IMR-90 (cell line): Measurements from ENCODE around the gene NOD2. TPM values are rescaled to one million over a fixed set of nuclear protein-coding genes. Genes with fewer than 3 reads are reported as not detected.
A peak's percentile ranks its signal among the peaks of the same experiment; 100 is the strongest.

ENCODE experiments used
- ATAC-seq: fragments of 200-7000 bp; cut with Tn5 transposase; 2 replicates; pipeline ENCODE4 v1.9.1; 2020; ENCODE audit warnings: low read depth, mild to moderate bottlenecking, moderate library complexity
- BruUV-seq: library from RNA; stranded (reverse); fragments of 400-500 nt; replicated peaks from 2 replicates; lab custom pipeline; 2021; lab: Mats Ljungman, UMichigan
- CTCF ChIA-PET: fragments of 300-600 bp; formaldehyde crosslinking; extraction: SDS; loops from one replicate; lab custom pipeline; 2021; ENCODE audit warnings: antibody characterized with exemption; lab: Yijun Ruan, JAX
- POLR2A ChIA-PET: fragments of 300-600 bp; sonication (Branson Sonifier 250); formaldehyde crosslinking; loops from one replicate; lab custom pipeline; 2022; ENCODE audit warnings: antibody characterized with exemption; ENCODE audit not compliant: unreplicated experiment; lab: Charles Lee
- DNase-seq: peaks from one replicate; pipeline ENCODE4 v3.0.0; 2013
- H2AFZ ChIP-seq: replicated peaks from 2 replicates; pipeline ENCODE3; 2013; ENCODE audit warnings: low read length, mild to moderate bottlenecking; ENCODE audit not compliant: poor library complexity
- H2AK5ac ChIP-seq: 2 replicates; pipeline ENCODE4 v1.6.1; 2013; ENCODE audit warnings: low read depth, low read length, inconsistent platforms
- H2AK9ac ChIP-seq: replicated peaks from 2 replicates; pipeline ENCODE3; 2013; ENCODE audit warnings: mild to moderate bottlenecking, low read depth, low read length, moderate library complexity; ENCODE audit not compliant: poor library complexity
- H2BK120ac ChIP-seq: 2 replicates; pipeline ENCODE4 v1.6.1; 2013; ENCODE audit warnings: low read depth, low read length, inconsistent platforms
- H2BK15ac ChIP-seq: 3 replicates; pipeline ENCODE4 v1.6.1; 2013; ENCODE audit warnings: low read depth, low read length, inconsistent platforms
- H2BK20ac ChIP-seq: 2 replicates; pipeline ENCODE4 v1.6.1; 2013; ENCODE audit warnings: low read depth, mild to moderate bottlenecking, inconsistent platforms, low read length, moderate library complexity
- H2BK5ac ChIP-seq: 2 replicates; pipeline ENCODE4 v1.6.1; 2013; ENCODE audit warnings: mild to moderate bottlenecking, low read depth, low read length, inconsistent platforms; ENCODE audit not compliant: poor library complexity, severe bottlenecking
- H3K14ac ChIP-seq: replicated peaks from 2 replicates; pipeline ENCODE4 v1.6.1; 2013; ENCODE audit warnings: low read depth, low read length, inconsistent platforms
- H3K18ac ChIP-seq: 2 replicates; pipeline ENCODE4 v1.6.1; 2013; ENCODE audit warnings: low read depth, low read length, control low read depth
- H3K23ac ChIP-seq: 2 replicates; pipeline ENCODE4 v1.6.1; 2013; ENCODE audit warnings: low read depth, low read length, inconsistent platforms
- H3K27ac ChIP-seq: 2 replicates; pipeline ENCODE4 v1.5.1; 2013; ENCODE audit warnings: mild to moderate bottlenecking, control low read depth, low read length; ENCODE audit not compliant: insufficient read depth
- H3K27me3 ChIP-seq: 2 replicates; pipeline ENCODE4 v1.6.1; 2013; ENCODE audit warnings: low read length; ENCODE audit not compliant: control insufficient read depth, insufficient read depth
- H3K36me3 ChIP-seq: 2 replicates; pipeline ENCODE4 v1.6.1; 2013; ENCODE audit warnings: low read length, mixed read lengths; ENCODE audit not compliant: control insufficient read depth, insufficient read depth
- H3K4ac ChIP-seq: 2 replicates; pipeline ENCODE4 v1.6.1; 2013; ENCODE audit warnings: low read depth, low read length, inconsistent platforms
- H3K4me1 ChIP-seq: 2 replicates; pipeline ENCODE4 v1.6.1; 2013; ENCODE audit warnings: low read length, mixed read lengths; ENCODE audit not compliant: control insufficient read depth, insufficient read depth
- H3K4me2 ChIP-seq: 2 replicates; pipeline ENCODE4 v1.6.1; 2013; ENCODE audit warnings: low read depth, mild to moderate bottlenecking, control low read depth, low read length, moderate library complexity
- H3K4me3 ChIP-seq: 2 replicates; pipeline ENCODE4 v1.5.1; 2013; ENCODE audit warnings: low read depth, mild to moderate bottlenecking, control low read depth, low read length, moderate library complexity; ENCODE audit not compliant: insufficient read depth
- H3K56ac ChIP-seq: 2 replicates; pipeline ENCODE4 v1.6.1; 2013; ENCODE audit warnings: low read length, inconsistent platforms; ENCODE audit not compliant: insufficient read depth; ENCODE audit errors: extremely low read depth
- H3K79me1 ChIP-seq, 2 experiments: 2 replicates each; pipeline ENCODE4 v1.6.1; 2013; ENCODE audit warnings: low read length in 2 of 2, inconsistent platforms in 1 of 2, low read depth in 1 of 2
- H3K9ac ChIP-seq: 2 replicates; pipeline ENCODE4 v1.6.1; 2013; ENCODE audit warnings: low read depth, low read length, control low read depth
- H3K9me1 ChIP-seq: 2 replicates; pipeline ENCODE4 v1.6.1; 2013; ENCODE audit warnings: low read length, inconsistent platforms; ENCODE audit not compliant: insufficient read depth
- H3K9me3 ChIP-seq: 2 replicates; pipeline ENCODE4 v1.6.1; 2013; ENCODE audit warnings: low read length; ENCODE audit not compliant: control insufficient read depth, insufficient read depth
- H4K20me1 ChIP-seq: 2 replicates; pipeline ENCODE4 v1.6.1; 2013; ENCODE audit warnings: low read length, inconsistent platforms; ENCODE audit not compliant: insufficient read depth
- H4K5ac ChIP-seq: 2 replicates; pipeline ENCODE4 v1.6.1; 2013; ENCODE audit warnings: mild to moderate bottlenecking, low read depth, low read length, control low read depth
- H4K8ac ChIP-seq, 2 experiments: 2 replicates each; pipeline ENCODE4 v1.6.1; 2013; ENCODE audit warnings: low read depth in 2 of 2, low read length in 2 of 2, control low read depth in 1 of 2, inconsistent platforms in 1 of 2
- H4K91ac ChIP-seq: 2 replicates; pipeline ENCODE4 v1.6.1; 2013; ENCODE audit warnings: low read depth, low read length, inconsistent platforms; ENCODE audit not compliant: insufficient read depth
- BHLHE40 ChIP-seq: fragments of 150-350 bp; IDR thresholded peaks from 2 replicates; pipeline ENCODE4 v1.6.1; 2016; ENCODE audit warnings: mild to moderate bottlenecking, low read depth, low read length
- CEBPB ChIP-seq: IDR thresholded peaks from 2 replicates; pipeline ENCODE4 v1.6.1; 2012; ENCODE audit warnings: low read depth, low read length, improper control_type of control experiment
- FOS ChIP-seq: fragments of 150-350 bp; IDR thresholded peaks from 2 replicates; pipeline ENCODE4 v1.6.1; 2016; ENCODE audit warnings: low read depth, low read length
- MAFK ChIP-seq: IDR thresholded peaks from 2 replicates; pipeline ENCODE4 v1.6.1; 2012; ENCODE audit warnings: low read depth, low read length, improper control_type of control experiment
- MAZ ChIP-seq: IDR thresholded peaks from 2 replicates; pipeline ENCODE4 v1.6.1; 2012; ENCODE audit warnings: low read depth, mild to moderate bottlenecking, low read length, improper control_type of control experiment, moderate library complexity, borderline replicate concordance
- POLR2A ChIP-seq: IDR thresholded peaks from 2 replicates; pipeline ENCODE4 v1.6.1; 2012; ENCODE audit warnings: mild to moderate bottlenecking, low read depth, low read length
- WGBS, 2 experiments: methylation state at CpG; one replicate each; pipeline versions ENCODE4 v1.1.5 to v1.1.7; 2013; ENCODE audit warnings: missing lambda C conversion rate in 2 of 2; ENCODE audit not compliant: insufficient read length in 1 of 2; ENCODE audit errors: extremely low coverage in 2 of 2; 5-methylcytosine and 5-hydroxymethylcytosine counted together
- dilution Hi-C: fragments of 300-500 bp; cut with HindIII; formaldehyde crosslinking; loops from one replicate; pipeline ENCODE4 v1.14.3; 2018; ENCODE audit warnings: low sequenced_read_pairs; ENCODE audit not compliant: unreplicated experiment
- in situ Hi-C: fragments of 300-500 bp; cut with MboI; formaldehyde crosslinking; loops from 3 replicates; pipeline ENCODE4 v1.14.3; 2019; ENCODE audit warnings: low sequenced_read_pairs, inconsistent platforms, mixed read lengths
- intact Hi-C: fragments of 100-400 bp; cut with micrococcal nuclease; formaldehyde crosslinking; loops from 2 replicates; pipeline ENCODE4 v1.10.0; 2022
- polyA plus RNA-seq, 3 experiments: library from polyadenylated mRNA; depleted of rRNA; stranded (reverse); fragments of >200 nt; gene quantifications; 2 replicates each; pipeline ENCODE4 v1.2.3, GENCODE V29; 2012; ENCODE audit warnings: low replicate concordance in 1 of 3
- total RNA-seq: library from RNA; depleted of rRNA; stranded (reverse); fragments of >200 nt; gene quantifications from 2 replicates; pipeline ENCODE4 v1.2.3, GENCODE V29; 2012
- TF ChIP-seq, protein P1 (sequence below): fragments of 150-350 bp; IDR thresholded peaks from 2 replicates; pipeline ENCODE4 v1.6.1; 2017; ENCODE audit warnings: mild to moderate bottlenecking, antibody characterized with exemption, low read length, low read depth

The NOD2 gene
- total and polyA plus RNA-seq, 2 of the 4 experiments (the other 2 are of a cell fraction), result not detected

DNA sequence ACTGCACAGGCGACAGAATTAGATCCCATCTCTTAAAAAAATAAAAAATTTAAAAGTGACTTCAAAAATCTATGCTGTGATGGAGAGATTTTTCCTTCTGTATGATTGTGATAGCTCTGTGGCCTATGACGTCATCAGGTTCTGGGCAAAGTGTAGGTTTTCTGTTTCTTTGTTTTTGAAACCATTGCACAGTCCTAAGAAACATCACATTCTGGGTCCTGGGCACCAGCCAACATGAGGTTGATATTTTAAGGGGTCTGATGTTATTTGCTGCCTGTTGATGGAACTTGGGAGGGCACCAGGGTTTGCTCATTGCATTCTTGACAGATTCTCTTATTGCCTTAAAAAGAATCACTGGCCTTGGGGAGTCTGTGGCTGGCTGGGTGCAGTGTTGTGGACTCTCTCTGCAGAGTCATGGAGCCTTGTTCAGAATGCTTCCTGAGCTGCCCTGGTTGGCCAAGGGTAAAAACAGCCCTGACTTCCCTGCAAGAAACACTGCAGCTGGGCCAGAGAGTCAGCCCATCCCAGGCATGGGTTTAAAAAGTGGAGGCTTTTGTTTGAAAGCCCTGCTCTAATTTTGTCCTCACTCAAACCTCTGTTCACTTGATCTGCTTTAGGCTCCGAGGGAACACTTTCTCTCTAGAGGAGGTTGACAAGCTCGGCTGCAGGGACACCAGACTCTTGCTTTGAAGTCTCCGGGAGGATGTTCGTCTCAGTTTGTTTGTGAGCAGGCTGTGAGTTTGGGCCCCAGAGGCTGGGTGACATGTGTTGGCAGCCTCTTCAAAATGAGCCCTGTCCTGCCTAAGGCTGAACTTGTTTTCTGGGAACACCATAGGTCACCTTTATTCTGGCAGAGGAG lies 38.0 kb downstream of the NOD2 start:
- ATAC-seq (no peak), DNase-seq (no peak)
- no peak overlapping the region for H3K56ac ChIP-seq
- H2AK5ac ChIP-seq, result no peak overlapping the region
- no peak overlapping the region for H3K4ac ChIP-seq
- no peaks in the 10 kb centered on the region for H4K20me1 ChIP-seq
- no peak overlapping the region for H2BK5ac ChIP-seq
- H4K8ac ChIP-seq, result no peak overlapping the region
- H3K27me3 ChIP-seq, result no peaks in the 10 kb centered on the region; the same call in 1 of the 2 replicates
- intact Hi-C loops (no loop called here), in situ Hi-C loops (no loop called here), dilution Hi-C loops (no loop called here)
- POLR2A ChIA-PET, result interaction anchor here (2.0 kb wide), 1 partner anchor 10 kb away, joined by 5 read pairs; the partner anchor contains the start of gene CYLD
- no peak overlapping the region for H2BK15ac ChIP-seq
- no peak overlapping the region for H3K14ac ChIP-seq
- H2BK20ac ChIP-seq, result no peak overlapping the region
- no peaks in the 10 kb centered on the region for H3K36me3 ChIP-seq
- H4K91ac ChIP-seq, result no peak overlapping the region
- no peak overlapping the region for H3K4me2 ChIP-seq
- H3K23ac ChIP-seq, result no peak overlapping the region
- no peaks in the 10 kb centered on the region for H3K79me1 ChIP-seq
- H2AFZ ChIP-seq, result peak overlapping the region; percentile 26
- H3K9me1 ChIP-seq, result no peaks in the 10 kb centered on the region
- no peak overlapping the region for H3K27ac ChIP-seq
- H3K9me3 ChIP-seq, result no peaks in the 10 kb centered on the region
- no peak overlapping the region for H3K4me3 ChIP-seq
- H3K4me1 ChIP-seq, result no peaks in the 10 kb centered on the region
- no peak overlapping the region for H3K18ac ChIP-seq
- CTCF ChIA-PET, result no interaction called here
- TF ChIP-seq MAFK, result no peak
- no peak for TF ChIP-seq MAZ
- TF ChIP-seq FOS, result no peak
- TF ChIP-seq BHLHE40, result no peak
- TF ChIP-seq CEBPB, result no peak
- no peak for TF ChIP-seq POLR2A
- TF ChIP-seq, protein P1, sequence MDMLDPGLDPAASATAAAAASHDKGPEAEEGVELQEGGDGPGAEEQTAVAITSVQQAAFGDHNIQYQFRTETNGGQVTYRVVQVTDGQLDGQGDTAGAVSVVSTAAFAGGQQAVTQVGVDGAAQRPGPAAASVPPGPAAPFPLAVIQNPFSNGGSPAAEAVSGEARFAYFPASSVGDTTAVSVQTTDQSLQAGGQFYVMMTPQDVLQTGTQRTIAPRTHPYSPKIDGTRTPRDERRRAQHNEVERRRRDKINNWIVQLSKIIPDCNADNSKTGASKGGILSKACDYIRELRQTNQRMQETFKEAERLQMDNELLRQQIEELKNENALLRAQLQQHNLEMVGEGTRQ, result no peak
- no TSS peak for BruUV-seq
- H3K9ac ChIP-seq, result no peak overlapping the region
- H2AK9ac ChIP-seq, result no peak overlapping the region
- no peak overlapping the region for H2BK120ac ChIP-seq
- no peak overlapping the region for H4K5ac ChIP-seq
- no CpG with 5 or more reads among the region's 6 CpGs for WGBS, 2 experiments
